Epithelial cell of esophagus (primary cell): Measurements from ENCODE around the gene STAT6.

Experiments used
- DNase-seq: peaks from one replicate; pipeline ENCODE4 v3.0.0; 2010; ENCODE audit warnings: low read depth
- H3K4me3 ChIP-seq: 2 replicates; pipeline ENCODE4 v1.5.1; 2011; ENCODE audit warnings: mild to moderate bottlenecking, low read length, control low read depth
- CTCF ChIP-seq: IDR thresholded peaks from 2 replicates; pipeline ENCODE4 v1.5.1; 2011; ENCODE audit warnings: low read depth, mild to moderate bottlenecking, low read length, control low read depth, inconsistent platforms; ENCODE audit not compliant: insufficient read depth; ENCODE audit errors: missing control alignments

STAT6 gene

GRCh38 chr12:57146092-57146491, 34.9 kb upstream of the STAT6 start:
- no peak overlapping the region for H3K4me3 ChIP-seq

GRCh38 chr12:57145460-57146059, 34.4 kb upstream of the STAT6 start:
- TF ChIP-seq CTCF = no peak
- DNase-seq = no peak
- no peak overlapping the region for H3K4me3 ChIP-seq

More at GRCh38 chr12:57146092-57146491, 34.9 kb upstream of the STAT6 start:
- TF ChIP-seq CTCF = no peak
- no peak for DNase-seq

- no peak for TF ChIP-seq CTCF
- DNase-seq = no peak
- no peak overlapping the region for H3K4me3 ChIP-seq
These were observed 32.3 kb upstream of the STAT6 start for GRCh38 chr12:57143454-57143853.

- H3K4me3 ChIP-seq = no peak overlapping the region
- no peak for DNase-seq
- no peak for TF ChIP-seq CTCF
These were observed 31.6 kb upstream of the STAT6 start for GRCh38 chr12:57142727-57143126.

- TF ChIP-seq CTCF = no peak
- no peak overlapping the region for H3K4me3 ChIP-seq
- DNase-seq = no peak
These were observed 31.0 kb upstream of the STAT6 start for GRCh38 chr12:57142121-57142520.

- no peak for DNase-seq
- no peak for TF ChIP-seq CTCF
- no peak overlapping the region for H3K4me3 ChIP-seq
These were observed 30.1 kb upstream of the STAT6 start for GRCh38 chr12:57141249-57141648.

- TF ChIP-seq CTCF = no peak
- DNase-seq = no peak
- no peak overlapping the region for H3K4me3 ChIP-seq
These were observed 28.9 kb upstream of the STAT6 start for GRCh38 chr12:57139796-57140649.
